HL-60 (cell line): ENCODE data around the gene PRRT1.

Experiments used
- CTCF ChIP-seq: IDR thresholded peaks from one replicate; pipeline ENCODE4 v1.5.1; 2011; ENCODE audit warnings: low read length, control low read depth, inconsistent platforms; ENCODE audit not compliant: insufficient read depth
- GABPA ChIP-seq: IDR thresholded peaks from 2 replicates; pipeline ENCODE4 v1.6.1; 2012; ENCODE audit warnings: low read depth
- POLR2AphosphoS5 ChIP-seq: IDR thresholded peaks from 2 replicates; pipeline ENCODE4 v1.6.1; 2012; ENCODE audit warnings: low read depth
- REST ChIP-seq: IDR thresholded peaks from 2 replicates; pipeline ENCODE4 v1.6.1; 2012; ENCODE audit warnings: low read depth; ENCODE audit not compliant: insufficient replicate concordance
- SPI1 ChIP-seq: IDR thresholded peaks from 2 replicates; pipeline ENCODE4 v1.6.1; 2012; ENCODE audit warnings: low read depth, mild to moderate bottlenecking, borderline replicate concordance

GRCh38 chr6:32153564-32154513 lies 2.1 kb upstream of the PRRT1 start, which contains the start of gene PPT2:
- TF ChIP-seq CTCF (no peak), POLR2AphosphoS5 (no peak), SPI1 (no peak), GABPA (no peak), REST (no peak)
